Activated B cell treated with CpG ODN at 0.5 μM for 24 hours (primary cell): ENCODE measurements around the gene LAMTOR2. TPM values are rescaled to one million over a fixed set of nuclear protein-coding genes. Genes with fewer than 3 reads are reported as not detected.

ENCODE experiments used
- ATAC-seq: fragments of 200-7000 bp; cut with Tn5 transposase; one replicate; pipeline ENCODE4 v1.10.0; 2021; ENCODE audit warnings: low read depth, mild to moderate bottlenecking, moderate library complexity
- CTCF ChIA-PET: fragments of 350-600 bp; sonication (Branson Sonifier 250); formaldehyde crosslinking; loops from one replicate; lab custom pipeline; 2021; ENCODE audit warnings: antibody characterized with exemption; lab: Charles Lee
- POLR2A ChIA-PET: fragments of 350-600 bp; sonication (Branson Sonifier 250); formaldehyde crosslinking; loops from one replicate; lab custom pipeline; 2021; ENCODE audit warnings: antibody characterized with exemption; lab: Charles Lee
- DNase-seq: peaks from one replicate; pipeline ENCODE4 v3.0.0; 2022
- H3K27ac Mint-ChIP-seq: one replicate; pipeline ENCODE4 v1.8.0; 2020; ENCODE audit warnings: mixed read lengths
- H3K27me3 Mint-ChIP-seq: one replicate; pipeline ENCODE4 v1.8.0; 2021; ENCODE audit warnings: mixed read lengths
- H3K36me3 Mint-ChIP-seq: one replicate; pipeline ENCODE4 v1.8.0; 2021; ENCODE audit warnings: low read depth, mixed read lengths
- H3K4me1 Mint-ChIP-seq: one replicate; pipeline ENCODE4 v1.8.0; 2021; ENCODE audit warnings: mixed read lengths
- H3K4me3 Mint-ChIP-seq: one replicate; pipeline ENCODE4 v1.8.0; 2020; ENCODE audit warnings: mild to moderate bottlenecking, mixed read lengths
- H3K9me3 Mint-ChIP-seq: one replicate; pipeline ENCODE4 v1.8.0; 2020; ENCODE audit warnings: mixed read lengths
- intact Hi-C: fragments of 100-400 bp; cut with micrococcal nuclease; formaldehyde crosslinking; loops from one replicate; pipeline ENCODE4 v1.15.1; 2024
- total RNA-seq: library from RNA; stranded (reverse); gene quantifications from 2 replicates; pipeline ENCODE4 v1.2.3, GENCODE V29; 2022
- TF ChIP-seq, protein P1 (sequence below): fragments of 200-600 bp; IDR thresholded peaks from one replicate; pipeline ENCODE4 v1.8.0; 2022; ENCODE audit warnings: antibody characterized with exemption, mild to moderate bottlenecking

Gene LAMTOR2
- total RNA-seq, 1 donor from 2014 or later: 48.0 TPM

DNA sequence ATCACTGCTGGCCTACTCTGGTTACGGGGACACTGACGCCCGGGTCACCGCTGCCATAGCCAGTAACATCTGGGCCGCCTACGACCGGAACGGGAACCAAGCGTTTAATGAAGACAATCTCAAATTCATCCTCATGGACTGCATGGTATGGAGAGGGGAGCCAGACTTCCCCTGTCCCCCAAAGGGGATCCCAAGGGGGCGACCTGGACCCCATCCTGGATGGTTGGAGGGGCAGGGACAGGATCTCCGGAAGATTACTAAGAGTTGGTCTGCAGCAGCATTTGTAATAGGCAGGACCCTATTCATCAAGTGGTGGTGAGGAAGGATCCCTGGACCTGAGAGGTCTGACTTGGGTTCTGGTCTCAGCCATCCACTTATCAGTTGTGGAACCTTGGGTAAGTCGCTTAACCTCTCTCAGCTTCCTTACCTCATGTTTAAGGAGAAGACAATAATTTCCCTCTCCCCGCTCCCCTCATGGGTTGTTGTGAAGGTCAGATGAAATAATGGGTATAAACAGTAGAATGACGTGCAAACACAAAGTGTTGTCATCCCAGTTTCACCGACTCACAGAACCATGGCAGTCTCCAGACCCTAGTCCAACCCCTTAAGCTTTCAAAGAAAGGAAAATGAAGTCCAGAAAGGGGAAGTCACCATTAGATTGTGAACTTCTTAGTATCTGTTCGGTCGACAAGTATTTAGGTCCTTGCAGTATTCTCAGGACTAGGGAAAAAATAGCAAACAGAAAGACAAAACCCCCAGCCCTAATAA is 883 bp downstream of the LAMTOR2 start:
- Mint-ChIP-seq H3K4me1 (peaks cover 29% of the 10 kb centered on the region), H3K36me3 (peaks cover 29% of the 10 kb centered on the region), H3K4me3 (peak overlapping the region; percentile 93), H3K27me3 (no peaks in the 10 kb centered on the region), H3K9me3 (no peaks in the 10 kb centered on the region), H3K27ac (peak overlapping the region; percentile 72)
- DNase-seq (no peak), ATAC-seq (no peak)
- ChIA-PET CTCF (interaction anchor here (1.0 kb wide), 1 partner anchor 11 kb away, joined by 3 read pairs; no protein-coding TSS in a partner anchor), POLR2A (no interaction called here)
- intact Hi-C loops: loop anchor here (2.0 to 10.0 kb wide), 2 partner anchors 43 to 801 kb away; partner anchors contain the start of gene ENTREP3
- TF ChIP-seq, protein P1, sequence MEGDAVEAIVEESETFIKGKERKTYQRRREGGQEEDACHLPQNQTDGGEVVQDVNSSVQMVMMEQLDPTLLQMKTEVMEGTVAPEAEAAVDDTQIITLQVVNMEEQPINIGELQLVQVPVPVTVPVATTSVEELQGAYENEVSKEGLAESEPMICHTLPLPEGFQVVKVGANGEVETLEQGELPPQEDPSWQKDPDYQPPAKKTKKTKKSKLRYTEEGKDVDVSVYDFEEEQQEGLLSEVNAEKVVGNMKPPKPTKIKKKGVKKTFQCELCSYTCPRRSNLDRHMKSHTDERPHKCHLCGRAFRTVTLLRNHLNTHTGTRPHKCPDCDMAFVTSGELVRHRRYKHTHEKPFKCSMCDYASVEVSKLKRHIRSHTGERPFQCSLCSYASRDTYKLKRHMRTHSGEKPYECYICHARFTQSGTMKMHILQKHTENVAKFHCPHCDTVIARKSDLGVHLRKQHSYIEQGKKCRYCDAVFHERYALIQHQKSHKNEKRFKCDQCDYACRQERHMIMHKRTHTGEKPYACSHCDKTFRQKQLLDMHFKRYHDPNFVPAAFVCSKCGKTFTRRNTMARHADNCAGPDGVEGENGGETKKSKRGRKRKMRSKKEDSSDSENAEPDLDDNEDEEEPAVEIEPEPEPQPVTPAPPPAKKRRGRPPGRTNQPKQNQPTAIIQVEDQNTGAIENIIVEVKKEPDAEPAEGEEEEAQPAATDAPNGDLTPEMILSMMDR: no peak

DNA sequence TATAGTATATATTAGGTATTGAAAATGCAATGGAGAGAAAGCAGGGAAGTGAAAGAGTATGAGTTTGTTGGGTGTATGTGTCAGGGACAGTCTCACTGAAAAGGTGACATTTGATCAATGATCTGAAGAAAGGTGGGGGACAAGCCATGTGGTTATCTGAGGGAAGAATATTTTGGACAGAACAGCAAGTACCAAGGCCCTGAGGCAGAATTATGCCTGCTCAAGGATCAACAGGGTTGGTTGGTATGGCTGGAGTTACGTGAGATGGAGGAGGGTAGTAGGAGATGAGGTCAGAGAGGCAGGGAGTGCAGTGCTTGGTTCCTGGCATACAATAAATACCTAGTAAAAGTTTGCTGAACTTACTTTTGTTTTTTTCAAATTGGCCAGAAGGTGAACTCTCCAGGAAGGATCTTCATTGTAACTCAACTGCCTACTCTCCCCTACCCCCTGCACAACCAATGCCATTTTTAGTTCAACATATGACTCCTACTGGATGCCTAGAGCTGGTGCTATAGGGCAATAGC is 1.8 kb downstream of the LAMTOR2 start:
- Mint-ChIP-seq H3K36me3 (peaks cover 29% of the 10 kb centered on the region), H3K4me3 (peak overlapping the region; percentile 2), H3K27me3 (no peaks in the 10 kb centered on the region), H3K4me1 (peaks cover 29% of the 10 kb centered on the region), H3K27ac (no peak overlapping the region), H3K9me3 (no peaks in the 10 kb centered on the region)
- ChIA-PET POLR2A (interaction anchor here (0.9 kb wide), 1 partner anchor 78 kb away, joined by 4 read pairs; the partner anchor contains the start of gene ARHGEF2), CTCF (interaction anchor here (1.0 kb wide), 1 partner anchor 10 kb away, joined by 3 read pairs; no protein-coding TSS in a partner anchor)
- TF ChIP-seq, protein P1: no peak
- DNase-seq (no peak), ATAC-seq (no peak)
- intact Hi-C loops: loop anchor here (10.0 kb wide), 1 partner anchor 802 kb away; the partner anchor contains the start of gene ENTREP3

DNA sequence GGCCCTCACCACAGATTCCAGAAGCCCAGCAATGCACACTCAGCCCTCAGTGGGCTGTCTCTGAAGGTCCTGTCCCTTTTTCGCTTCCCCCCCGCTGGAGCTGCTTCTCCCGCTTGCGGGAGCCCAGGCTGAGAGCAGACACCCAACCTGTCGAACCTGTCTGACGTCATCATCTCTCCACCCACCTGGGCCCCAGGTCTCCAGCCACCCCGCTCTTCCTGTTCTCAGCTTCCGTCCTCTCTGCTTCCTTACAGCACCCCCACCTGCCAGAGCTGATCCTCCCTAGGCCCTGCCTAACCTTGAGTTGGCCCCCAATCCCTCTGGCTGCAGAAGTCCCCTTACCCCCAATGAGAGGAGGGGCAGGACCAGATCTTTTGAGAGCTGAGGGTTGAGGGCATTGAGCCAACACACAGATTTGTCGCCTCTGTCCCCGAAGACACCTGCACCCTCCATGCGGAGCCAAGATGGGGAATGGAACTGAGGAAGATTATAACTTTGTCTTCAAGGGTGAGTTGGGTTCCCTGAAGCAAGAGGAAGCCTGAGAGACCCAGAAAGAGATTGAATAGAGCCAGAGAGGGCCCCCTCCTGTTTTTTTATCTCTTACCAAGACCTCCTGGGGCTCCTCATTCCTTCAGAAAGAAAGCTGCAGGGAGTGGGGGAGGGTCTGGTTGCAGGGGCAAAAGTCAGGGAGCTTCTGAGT is 6.5 kb downstream of the LAMTOR2 start, which contains the start of gene RAB25:
Gene RAB25, plus strand, starts transcription at position 224 of the 700 bp plus-strand sequence. Its CDS starts 241 bp downstream, at position 465.
- peaks cover 5% of the 10 kb centered on the region for H3K4me1 Mint-ChIP-seq
- H3K27me3 Mint-ChIP-seq: no peaks in the 10 kb centered on the region
- peaks cover 20% of the 10 kb centered on the region for H3K36me3 Mint-ChIP-seq
- POLR2A ChIA-PET: no interaction called here
- no peaks in the 10 kb centered on the region for H3K9me3 Mint-ChIP-seq
- H3K4me3 Mint-ChIP-seq: no peak within 1 kb of the TSS
- H3K27ac Mint-ChIP-seq: no peak within 1 kb of the TSS
- intact Hi-C loops: no loop called here
- no peak for ATAC-seq
- DNase-seq: no peak
- TF ChIP-seq, protein P1: no peak
- CTCF ChIA-PET: no interaction called here

DNA sequence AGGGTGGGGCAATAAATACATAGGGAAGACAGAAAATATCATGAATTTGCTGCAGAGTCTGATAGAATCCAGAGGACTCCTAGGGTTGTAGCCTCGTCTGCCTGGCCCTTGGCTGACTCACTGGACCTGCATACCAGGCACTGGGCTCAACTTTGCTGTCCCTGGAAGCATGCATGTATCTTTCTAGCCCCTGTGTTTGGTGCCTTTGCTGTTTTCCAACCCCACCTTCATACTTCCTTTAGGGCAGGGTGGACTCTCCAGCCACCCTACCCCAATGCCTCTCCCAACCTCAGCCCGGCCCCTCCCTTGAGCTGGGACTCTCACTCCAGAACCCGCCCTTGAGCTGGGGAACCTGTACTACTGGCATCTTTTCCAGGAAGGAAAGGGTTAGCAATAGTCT is 7.6 kb downstream of the LAMTOR2 start:
- Mint-ChIP-seq H3K4me1 (no peaks in the 10 kb centered on the region), H3K4me3 (no peak overlapping the region), H3K9me3 (no peaks in the 10 kb centered on the region), H3K27me3 (no peaks in the 10 kb centered on the region), H3K27ac (no peak overlapping the region), H3K36me3 (peaks cover 16% of the 10 kb centered on the region)
- TF ChIP-seq, protein P1: no peak
- ChIA-PET POLR2A (no interaction called here), CTCF (no interaction called here)
- ATAC-seq (no peak), DNase-seq (no peak)
- intact Hi-C loops: no loop called here

DNA sequence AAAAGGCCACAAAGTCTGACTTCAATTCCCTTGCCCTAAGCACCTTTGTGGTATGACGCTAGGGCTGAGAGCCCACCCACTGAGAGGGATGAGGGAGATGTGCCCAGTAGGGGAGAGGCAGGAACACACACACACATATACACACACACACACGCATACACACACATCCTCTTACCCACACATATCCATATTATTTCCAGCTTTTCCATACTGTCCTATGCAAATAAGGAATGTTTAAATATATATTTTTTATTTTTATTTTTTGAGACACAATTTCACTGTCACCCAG is 9.4 kb downstream of the LAMTOR2 start:
- ATAC-seq (no peak), DNase-seq (no peak)
- intact Hi-C loops: no loop called here
- CTCF ChIA-PET: no interaction called here
- Mint-ChIP-seq H3K4me1 (no peaks in the 10 kb centered on the region), H3K4me3 (no peak overlapping the region), H3K27me3 (no peaks in the 10 kb centered on the region), H3K36me3 (no peaks in the 10 kb centered on the region), H3K27ac (no peak overlapping the region), H3K9me3 (no peaks in the 10 kb centered on the region)
- POLR2A ChIA-PET: interaction anchor here (0.6 kb wide), 1 partner anchor 44 kb away, joined by 4 read pairs; no protein-coding TSS in a partner anchor
- TF ChIP-seq, protein P1: no peak
